ENCODE measurements around the gene PXDN. TPM values are rescaled to one million over a fixed set of nuclear protein-coding genes. Genes with fewer than 3 reads are reported as not detected.

PXDN gene
- total and polyA plus RNA-seq, 8 donors = 3.3 to 71.6 (median 28.0) TPM

DNA sequence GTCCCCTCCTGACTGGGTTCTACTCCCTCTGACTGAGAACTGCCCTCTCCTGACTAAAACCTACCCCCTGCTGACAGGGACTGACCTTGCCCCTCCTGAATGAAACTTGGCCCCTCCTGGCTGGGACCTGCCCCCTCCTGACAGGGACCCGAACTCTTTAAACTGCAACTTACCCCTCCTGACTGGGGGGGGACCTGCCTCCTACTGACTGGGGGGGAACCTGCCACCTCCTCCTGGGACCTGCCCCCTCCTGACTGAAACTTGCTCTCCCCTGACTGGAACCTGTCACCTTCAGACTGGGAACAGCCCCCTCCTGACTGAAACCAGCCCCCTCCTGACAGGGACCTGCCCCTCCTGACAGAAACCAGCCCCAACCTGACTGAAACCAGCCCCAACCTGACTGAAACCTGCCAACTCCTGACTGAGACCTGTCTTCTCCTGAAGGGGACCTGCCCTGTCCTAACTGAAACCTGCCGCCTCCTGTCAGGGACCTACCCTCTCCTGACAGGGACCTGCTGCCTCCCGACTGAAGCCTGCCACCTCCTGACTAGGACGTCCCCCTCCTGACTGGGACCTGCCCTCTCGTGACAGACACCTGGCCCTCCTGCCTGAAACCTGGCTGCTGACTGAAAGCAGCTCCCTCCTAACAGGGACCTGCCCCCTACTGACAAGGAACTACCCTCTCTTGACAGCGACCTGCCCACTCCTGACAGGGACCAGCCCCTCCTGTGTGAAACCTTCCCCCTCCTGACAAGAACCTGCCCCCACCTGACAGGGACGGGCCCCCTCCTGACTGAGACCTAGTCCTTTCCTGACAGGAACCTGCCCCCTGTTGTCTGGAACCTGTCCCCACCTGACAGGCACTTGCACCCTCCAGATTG, 87.1 kb downstream of the PXDN start:
- WGBS, 5 donors = 24 to 62% (median 51%) methylated on average over 4 to 7 of the region's 7 CpGs
- H3K4me1 ChIP-seq = peaks cover 0 to 24% (median 12%) of the 10 kb centered on the region in 4 donors
- H3K27me3 ChIP-seq = peaks cover 0 to 4% (median 0%) of the 10 kb centered on the region in 3 donors
- no peak overlapping the region for H3K4me3 ChIP-seq
- H3K36me3 ChIP-seq = peaks cover 5 to 39% (median 28%) of the 10 kb centered on the region in 4 donors
- no peak for TF ChIP-seq EP300 (IDR thresholded peaks at IDR 0.05)
- intact Hi-C loops (cut with DNase I; ENCODE audit: low total_unique reads) = no loop called here
- H3K27ac ChIP-seq = peak overlapping the region in 1 of 5 donors; percentile 82
- DNase-seq = no peak
- no peaks in the 10 kb centered on the region for H3K9me3 ChIP-seq

DNA sequence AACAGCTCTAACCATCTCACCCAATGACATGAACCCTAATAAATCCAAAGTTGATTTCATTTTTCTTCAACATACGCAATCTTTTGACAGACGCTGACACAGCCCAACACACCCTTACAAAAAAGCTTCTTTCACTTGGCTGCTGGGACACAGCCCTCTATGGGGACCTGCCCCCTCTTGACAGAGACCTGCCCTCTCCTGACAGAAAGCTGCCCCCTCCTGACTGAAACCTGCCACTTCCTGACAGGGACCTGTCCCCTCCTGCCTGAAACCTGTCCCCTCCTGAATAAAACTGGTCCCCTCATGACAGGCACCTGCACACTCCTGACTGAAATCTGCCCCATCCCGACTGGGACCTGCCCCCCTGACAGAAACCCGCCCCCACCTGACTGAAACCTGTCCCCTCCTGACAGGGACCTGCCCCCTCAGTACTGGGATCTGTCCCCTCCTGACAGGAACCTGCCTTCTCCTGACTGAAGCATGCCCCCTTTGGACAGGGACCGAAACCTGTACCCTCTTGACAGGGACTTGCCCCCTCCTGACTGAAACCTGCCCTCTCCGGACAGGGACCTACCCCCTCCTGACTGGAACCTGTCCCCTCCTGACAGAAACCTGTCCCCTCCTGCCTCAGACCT, 87.9 kb downstream of the PXDN start:
- Histone ChIP-seq H3K4me1 (peaks cover 0 to 32% (median 16%) of the 10 kb centered on the region in 4 donors), H3K27me3 (peaks cover 0 to 4% (median 0%) of the 10 kb centered on the region in 3 donors), H3K27ac (peak overlapping the region in 1 of 5 donors; percentile 82), H3K36me3 (peaks cover 3 to 33% (median 21%) of the 10 kb centered on the region in 4 donors), H3K4me3 (no peak overlapping the region), H3K9me3 (no peaks in the 10 kb centered on the region)
- WGBS, 5 donors = 72 to 83% (median 81%) methylated on average over 5 to 6 of the region's 6 CpGs
- no peak for DNase-seq
- TF ChIP-seq POLR2AphosphoS5 (IDR thresholded peaks at IDR 0.05) (no peak), POLR2A (IDR thresholded peaks at IDR 0.05) (no peak), EP300 (IDR thresholded peaks at IDR 0.05) (no peak)
- TF ChIP-seq, protein P1, sequence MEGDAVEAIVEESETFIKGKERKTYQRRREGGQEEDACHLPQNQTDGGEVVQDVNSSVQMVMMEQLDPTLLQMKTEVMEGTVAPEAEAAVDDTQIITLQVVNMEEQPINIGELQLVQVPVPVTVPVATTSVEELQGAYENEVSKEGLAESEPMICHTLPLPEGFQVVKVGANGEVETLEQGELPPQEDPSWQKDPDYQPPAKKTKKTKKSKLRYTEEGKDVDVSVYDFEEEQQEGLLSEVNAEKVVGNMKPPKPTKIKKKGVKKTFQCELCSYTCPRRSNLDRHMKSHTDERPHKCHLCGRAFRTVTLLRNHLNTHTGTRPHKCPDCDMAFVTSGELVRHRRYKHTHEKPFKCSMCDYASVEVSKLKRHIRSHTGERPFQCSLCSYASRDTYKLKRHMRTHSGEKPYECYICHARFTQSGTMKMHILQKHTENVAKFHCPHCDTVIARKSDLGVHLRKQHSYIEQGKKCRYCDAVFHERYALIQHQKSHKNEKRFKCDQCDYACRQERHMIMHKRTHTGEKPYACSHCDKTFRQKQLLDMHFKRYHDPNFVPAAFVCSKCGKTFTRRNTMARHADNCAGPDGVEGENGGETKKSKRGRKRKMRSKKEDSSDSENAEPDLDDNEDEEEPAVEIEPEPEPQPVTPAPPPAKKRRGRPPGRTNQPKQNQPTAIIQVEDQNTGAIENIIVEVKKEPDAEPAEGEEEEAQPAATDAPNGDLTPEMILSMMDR (IDR thresholded peaks at IDR 0.05) = no peak
- intact Hi-C loops (cut with DNase I; ENCODE audit: low total_unique reads) = no loop called here

DNA sequence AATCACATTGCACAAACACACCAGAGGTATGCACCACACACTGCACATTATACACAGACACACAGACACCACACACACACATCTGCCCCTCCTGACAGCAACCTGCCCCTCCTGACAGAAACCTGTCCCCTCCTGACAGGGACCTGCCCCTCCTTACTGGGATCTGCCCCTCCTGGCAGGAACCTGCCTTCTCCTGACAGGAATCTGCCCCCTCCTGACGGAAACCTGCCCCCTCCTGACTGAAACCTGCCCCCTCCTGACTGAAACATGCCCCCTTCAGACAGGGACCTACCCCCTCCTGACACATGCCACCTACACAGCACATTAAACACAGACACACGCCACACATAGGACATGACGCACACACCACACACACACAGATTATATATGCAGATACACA, 88.9 kb downstream of the PXDN start:
- Histone ChIP-seq H3K27me3 (peaks cover 0 to 4% (median 0%) of the 10 kb centered on the region in 3 donors), H3K36me3 (peaks cover 0 to 27% (median 11%) of the 10 kb centered on the region in 4 donors), H3K4me1 (peaks cover 4 to 42% (median 20%) of the 10 kb centered on the region in 4 donors), H3K4me3 (no peak overlapping the region), H3K9me3 (no peaks in the 10 kb centered on the region), H3K27ac (peak overlapping the region in 1 of 5 donors; percentile 82)
- intact Hi-C loops (cut with DNase I; ENCODE audit: low total_unique reads) = no loop called here
- WGBS, 5 donors = 81 to 91% (median 85%) methylated on average over 3 of the region's 3 CpGs
- TF ChIP-seq, protein P1 (IDR thresholded peaks at IDR 0.05) = no peak
- TF ChIP-seq POLR2AphosphoS5 (IDR thresholded peaks at IDR 0.05) (no peak), POLR2A (IDR thresholded peaks at IDR 0.05) (no peak), EP300 (IDR thresholded peaks at IDR 0.05) (no peak)
- no peak for DNase-seq

DNA sequence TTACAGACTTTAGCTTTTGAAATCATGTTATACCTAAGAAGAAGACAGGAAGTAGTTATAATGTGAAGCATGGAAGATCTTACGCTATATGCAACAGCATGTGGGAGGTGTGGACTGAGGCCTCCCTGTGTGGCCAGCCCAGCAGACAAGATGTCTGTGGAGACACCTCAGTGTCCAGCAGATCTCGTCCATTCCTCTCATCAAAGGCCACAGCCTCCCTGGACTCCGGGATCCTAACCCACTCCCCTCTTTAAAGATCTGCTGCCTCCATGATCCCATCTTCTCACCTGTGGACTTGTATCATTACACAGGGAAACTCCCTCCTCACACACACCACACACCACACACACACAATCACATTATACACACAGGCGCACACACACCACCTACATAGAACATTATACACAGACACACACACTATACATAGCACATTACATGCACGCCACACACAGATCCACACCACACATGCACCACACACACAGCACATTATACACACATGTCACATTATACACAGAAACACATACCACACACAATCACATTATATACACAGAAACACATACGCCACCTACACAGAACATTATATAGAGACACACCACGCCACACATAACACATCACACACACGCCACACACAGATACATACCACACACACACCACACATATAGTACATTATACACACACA, 89.5 kb downstream of the PXDN start:
- no peaks in the 10 kb centered on the region for H3K9me3 ChIP-seq
- intact Hi-C loops (cut with DNase I; ENCODE audit: low total_unique reads) = no loop called here
- peak in 1 of 2 donors; percentile 17 for DNase-seq
- peaks cover 4 to 45% (median 20%) of the 10 kb centered on the region in 4 donors for H3K4me1 ChIP-seq
- 80 to 83% (median 81%) methylated on average over 8 of the region's 8 CpGs for WGBS, 5 donors
- peak overlapping the region in 3 of 5 donors; percentile 43 to 82 (median 69) for H3K27ac ChIP-seq
- TF ChIP-seq POLR2AphosphoS5 (IDR thresholded peaks at IDR 0.05) = no peak
- TF ChIP-seq, protein P1 (IDR thresholded peaks at IDR 0.05) = no peak
- no peak for TF ChIP-seq POLR2A (IDR thresholded peaks at IDR 0.05)
- TF ChIP-seq EP300 (IDR thresholded peaks at IDR 0.05) = no peak
- no peak overlapping the region for H3K4me3 ChIP-seq
- H3K27me3 ChIP-seq = peaks cover 0 to 4% (median 0%) of the 10 kb centered on the region in 3 donors
- peaks cover 0 to 27% (median 4%) of the 10 kb centered on the region in 4 donors for H3K36me3 ChIP-seq

Data from stomach (tissue), 9 donors.